H1 (cell line): ENCODE results near the gene CDC27. TPM values are rescaled to one million over a fixed set of nuclear protein-coding genes. Genes with fewer than 3 reads are reported as not detected.

Source experiments
- HDAC2 ChIP-seq, 2 experiments: fragments of 300-600 bp in 1 of 2; sonication (generic) in 1 of 2; IDR thresholded peaks; 2 replicates each; pipeline ENCODE4 v1.6.1; 2011 to 2012; ENCODE audit warnings: low read depth in 2 of 2, low read length in 2 of 2, mild to moderate bottlenecking in 2 of 2, moderate library complexity in 2 of 2, borderline replicate concordance in 1 of 2, inconsistent platforms in 1 of 2
- MAFK ChIP-seq: IDR thresholded peaks from 2 replicates; pipeline ENCODE4 v1.6.1; 2012; ENCODE audit warnings: low read depth, mild to moderate bottlenecking, improper control_type of control experiment, low read length
- ZNF274 ChIP-seq: IDR thresholded peaks from 2 replicates; pipeline ENCODE4 v1.7.0; 2012; ENCODE audit warnings: low read length, borderline replicate concordance; ENCODE audit errors: extremely low read depth
- polyA plus RNA-seq, 7 experiments: library from polyadenylated mRNA; depleted of rRNA in 3 of 7; stranded (reverse) in 5 of 7; unstranded in 2 of 7; fragments of >200 nt in 5 of 7; fragments of 200-250 nt in 2 of 7; gene quantifications; 1 replicate in 5 of 7; 2 replicates in 1 of 7; 4 replicates in 1 of 7; pipeline versions ENCODE4 v1.2.1 to v1.2.3, GENCODE V29; 2011 to 2013; ENCODE audit warnings: missing spikeins in 2 of 7, mixed read lengths in 2 of 7
- total RNA-seq: library from RNA; stranded (reverse); fragmentation: NEBNext Ultra II Directional; extraction: Animal tissue kit (Norgen Biotek cat#: 25700); gene quantifications from 2 replicates; pipeline ENCODE4 v1.2.1, GENCODE V29; 2021

CDC27 gene
- total and polyA plus RNA-seq, 2 of the 8 experiments (the other 6 are each of a cell fraction or from before 2014, with no cell fraction given): 41.9 to 87.5 TPM

DNA sequence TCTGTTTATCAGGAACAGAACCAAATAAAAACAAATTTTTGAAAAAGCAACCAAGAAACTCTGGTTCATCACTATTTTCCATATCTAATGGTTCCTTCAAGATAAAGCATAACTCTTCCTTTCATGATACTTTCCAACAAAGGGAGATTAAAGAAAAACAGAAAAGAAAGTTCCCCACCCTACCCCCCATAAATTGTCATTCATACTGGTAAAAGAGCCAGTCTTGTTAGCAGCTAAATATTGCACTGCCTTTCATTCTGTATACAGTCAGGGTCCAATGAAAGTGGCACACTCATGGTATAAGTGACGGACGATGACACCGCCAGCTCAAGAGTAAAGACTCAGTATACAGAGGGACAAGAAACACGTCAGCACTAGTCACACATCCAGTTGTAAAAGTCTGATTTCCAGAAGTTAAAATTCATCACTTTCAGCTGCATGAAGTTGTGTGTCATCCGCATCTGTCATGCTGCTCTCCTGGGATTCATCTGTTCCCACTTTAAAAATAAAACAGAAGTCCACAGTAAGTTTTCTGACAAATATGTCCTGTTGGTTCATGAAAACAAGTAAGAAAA is 68.5 kb downstream of the CDC27 start (continued):
- TF ChIP-seq MAFK: no peak
- no peak for TF ChIP-seq ZNF274
- TF ChIP-seq HDAC2 (IDR thresholded peaks at IDR 0.05; ENCODE audit: borderline replicate concordance in 1 of 2, low read depth in 2 of 2, low read length in 2 of 2): no peak
- TF ChIP-seq, all 59 proteins: peak for 0
